HCT116 (cell line): ENCODE measurements around the gene SH3GL2. TPM values are rescaled to one million over a fixed set of nuclear protein-coding genes. Genes with fewer than 3 reads are reported as not detected.

ENCODE experiments used
- ATAC-seq: fragments of 200-7000 bp; cut with Tn5 transposase; 2 replicates; pipeline ENCODE4 v1.9.1; 2020; ENCODE audit warnings: mild to moderate bottlenecking, moderate library complexity
- BruUV-seq: library from RNA; stranded (reverse); fragments of 400-500 nt; replicated peaks from 2 replicates; lab custom pipeline; 2021; lab: Mats Ljungman, UMichigan
- CTCF ChIA-PET: fragments of 300-600 bp; sonication (Branson Sonifier 250); formaldehyde crosslinking; loops from one replicate; lab custom pipeline; 2021; ENCODE audit warnings: antibody characterized with exemption; lab: Charles Lee
- POLR2A ChIA-PET: fragments of 300-600, 350-600 bp; sonication (Branson Sonifier 250); formaldehyde crosslinking; loops from one replicate; lab custom pipeline; 2021; ENCODE audit warnings: antibody characterized with exemption; lab: Charles Lee
- RAD21 ChIA-PET, 2 experiments: fragments of 300-600 bp; sonication (Branson Sonifier 250); formaldehyde crosslinking; loops; one replicate each; lab custom pipeline; 2023; ENCODE audit warnings: low total read pairs in 2 of 2; ENCODE audit not compliant: uncharacterized antibody in 2 of 2, unreplicated experiment in 2 of 2, low non-redundant PET in 1 of 2; lab: Charles Lee
- DNase-seq: peaks from one replicate; pipeline ENCODE4 v3.0.0-alpha.2; 2010; ENCODE audit warnings: low read depth, low spot score
- H2AFZ ChIP-seq: fragments of 200-600 bp; shearing (Covaris generic), sonication (generic); 2 replicates; pipeline ENCODE4 v1.6.1; 2017; ENCODE audit warnings: low read depth, mixed run types, mixed read lengths, antibody characterized with exemption, low read length; ENCODE audit not compliant: poor library complexity, severe bottlenecking
- H3K27ac ChIP-seq: 2 replicates; pipeline ENCODE4 v1.5.1; 2012; ENCODE audit warnings: low read depth, low read length
- H3K27me3 ChIP-seq: fragments of 200-600 bp; sonication (generic); 2 replicates; pipeline ENCODE4 v1.6.1; 2016; ENCODE audit warnings: mixed run types, low read length, mixed read lengths; ENCODE audit not compliant: insufficient read depth
- H3K36me3 ChIP-seq, 2 experiments: fragments of 200-500 bp in 1 of 2; fragments of 200-600 bp in 1 of 2; sonication (Bioruptor generic) in 1 of 2; sonication (generic) in 1 of 2; 2 replicates each; pipeline versions ENCODE4 v1.5.1 to v1.6.1; 2014 to 2016; ENCODE audit warnings: low read length in 2 of 2, inconsistent platforms in 1 of 2, mixed read lengths in 1 of 2, mixed run types in 1 of 2; ENCODE audit not compliant: insufficient read depth in 2 of 2, control insufficient read depth in 1 of 2
- H3K4me1 ChIP-seq, 2 experiments: fragments of 200-600 bp in 1 of 2; sonication (generic) in 1 of 2; 2 replicates each; pipeline versions ENCODE4 v1.5.1 to v1.6.1; 2012 to 2017; ENCODE audit warnings: low read length in 2 of 2, inconsistent platforms in 1 of 2, mild to moderate bottlenecking in 1 of 2, mixed read lengths in 1 of 2, mixed run types in 1 of 2, moderate library complexity in 1 of 2; ENCODE audit not compliant: insufficient read depth in 2 of 2, control insufficient read depth in 1 of 2
- H3K4me2 ChIP-seq: fragments of 200-600 bp; sonication (generic); 2 replicates; pipeline ENCODE4 v1.6.1; 2017; ENCODE audit warnings: mixed run types, low read length, mixed read lengths
- H3K4me3 ChIP-seq, 2 experiments: fragments of 200-600 bp in 1 of 2; sonication (generic) in 1 of 2; replicated peaks in 1 of 2; 2 replicates each; pipeline ENCODE4 v1.5.1; 2011 to 2016; ENCODE audit warnings: low read length in 2 of 2, control low read depth in 1 of 2, low read depth in 1 of 2, mild to moderate bottlenecking in 1 of 2, mixed read lengths in 1 of 2, mixed run types in 1 of 2
- H3K79me2 ChIP-seq: fragments of 200-600 bp; sonication (generic); 2 replicates; pipeline ENCODE4 v1.6.1; 2017; ENCODE audit warnings: mild to moderate bottlenecking, mixed run types, low read length, moderate library complexity, mixed read lengths; ENCODE audit not compliant: insufficient read depth
- H3K9ac ChIP-seq: fragments of 200-600 bp; sonication (generic); 2 replicates; pipeline ENCODE4 v1.6.1; 2016; ENCODE audit warnings: low read length, mixed read lengths
- H3K9me2 ChIP-seq: fragments of 200-600 bp; sonication (generic), shearing (Covaris generic); 2 replicates; pipeline ENCODE4 v1.6.1; 2017; ENCODE audit warnings: mixed run types, mild to moderate bottlenecking, moderate library complexity; ENCODE audit not compliant: insufficient read depth
- H3K9me3 ChIP-seq, 2 experiments: fragments of 200-500 bp in 1 of 2; fragments of 200-600 bp in 1 of 2; sonication (Bioruptor generic) in 1 of 2; sonication (generic) in 1 of 2; 2 replicates each; pipeline ENCODE4 v1.6.1; 2014 to 2017; ENCODE audit warnings: low read length in 2 of 2, mixed read lengths in 2 of 2, inconsistent platforms in 1 of 2, low read depth in 1 of 2, mild to moderate bottlenecking in 1 of 2, mixed run types in 1 of 2, moderate library complexity in 1 of 2; ENCODE audit not compliant: control insufficient read depth in 1 of 2, insufficient read depth in 1 of 2
- H4K20me1 ChIP-seq: fragments of 200-600 bp; sonication (generic), shearing (Covaris generic); 2 replicates; pipeline ENCODE4 v1.6.1; 2017; ENCODE audit warnings: mixed run types, mild to moderate bottlenecking, moderate library complexity; ENCODE audit not compliant: insufficient read depth
- CBX3 ChIP-seq: IDR thresholded peaks from 2 replicates; pipeline ENCODE4 v1.6.1; 2012; ENCODE audit warnings: low read depth
- CEBPB ChIP-seq: IDR thresholded peaks from 2 replicates; pipeline ENCODE4 v1.6.1; 2012; ENCODE audit warnings: low read depth
- ELF1 ChIP-seq: IDR thresholded peaks from 2 replicates; pipeline ENCODE4 v1.6.1; 2012; ENCODE audit warnings: low read depth, borderline replicate concordance
- EZH2phosphoT487 ChIP-seq: fragments of 200-600 bp; IDR thresholded peaks from 2 replicates; pipeline ENCODE4 v1.6.1; 2018; ENCODE audit warnings: antibody characterized with exemption, borderline replicate concordance
- POLR2AphosphoS5 ChIP-seq: IDR thresholded peaks from 2 replicates; pipeline ENCODE4 v1.6.1; 2011; ENCODE audit warnings: mild to moderate bottlenecking, low read depth, low read length, moderate library complexity
- SIN3A ChIP-seq: IDR thresholded peaks from 2 replicates; pipeline ENCODE4 v1.6.1; 2012; ENCODE audit warnings: low read depth
- TCF7L2 ChIP-seq: IDR thresholded peaks from 2 replicates; pipeline ENCODE4 v1.7.0; 2011; ENCODE audit warnings: borderline replicate concordance, inconsistent platforms; ENCODE audit not compliant: insufficient read depth, insufficient read length; ENCODE audit errors: extremely low read depth
- ZFX ChIP-seq: fragments of 450-650 bp; IDR thresholded peaks from 2 replicates; pipeline ENCODE4 v1.6.1; 2017
- ZNF274 ChIP-seq: fragments of 200-500 bp; sonication (Bioruptor generic); IDR thresholded peaks from 2 replicates; pipeline ENCODE4 v1.6.1; 2014; ENCODE audit warnings: mild to moderate bottlenecking, low read depth, low read length, inconsistent platforms
- intact Hi-C: fragments of 100-400 bp; cut with micrococcal nuclease; formaldehyde crosslinking; loops from 2 replicates; pipeline ENCODE4 v1.10.0; 2022
- total RNA-seq: library from RNA; stranded (reverse); gene quantifications from one replicate; pipeline ENCODE4 v1.2.1, GENCODE V29; 2021; ENCODE audit not compliant: unreplicated experiment
- TF ChIP-seq, protein P1 (sequence below): IDR thresholded peaks from 2 replicates; pipeline ENCODE4 v1.6.1; 2011; ENCODE audit warnings: mild to moderate bottlenecking, low read length, moderate library complexity; ENCODE audit not compliant: insufficient replicate concordance; ENCODE audit errors: extremely low read depth
- TF ChIP-seq, protein P2 (sequence below): IDR thresholded peaks from 2 replicates; pipeline ENCODE4 v1.6.1; 2012; ENCODE audit warnings: low read depth
- TF ChIP-seq, protein P3 (sequence below), 3 experiments: fragments of 200-600 bp in 1 of 3; sonication (generic) in 1 of 3; IDR thresholded peaks in 2 of 3; conservative IDR thresholded peaks in 1 of 3; 2 replicates each; pipeline ENCODE4 v1.5.1; 2012 to 2017; ENCODE audit warnings: low read depth in 2 of 3, low read length in 2 of 3, antibody characterized with exemption in 1 of 3, borderline replicate concordance in 1 of 3, control low read depth in 1 of 3, mild to moderate bottlenecking in 1 of 3, mixed read lengths in 1 of 3, mixed run types in 1 of 3, moderate library complexity in 1 of 3; ENCODE audit not compliant: insufficient read depth in 1 of 3
- TF ChIP-seq, protein P4 (sequence below): IDR thresholded peaks from 2 replicates; pipeline ENCODE4 v1.6.1; 2012

The SH3GL2 gene
- total RNA-seq, 1 experiment from 2014 or later, result not detected

DNA sequence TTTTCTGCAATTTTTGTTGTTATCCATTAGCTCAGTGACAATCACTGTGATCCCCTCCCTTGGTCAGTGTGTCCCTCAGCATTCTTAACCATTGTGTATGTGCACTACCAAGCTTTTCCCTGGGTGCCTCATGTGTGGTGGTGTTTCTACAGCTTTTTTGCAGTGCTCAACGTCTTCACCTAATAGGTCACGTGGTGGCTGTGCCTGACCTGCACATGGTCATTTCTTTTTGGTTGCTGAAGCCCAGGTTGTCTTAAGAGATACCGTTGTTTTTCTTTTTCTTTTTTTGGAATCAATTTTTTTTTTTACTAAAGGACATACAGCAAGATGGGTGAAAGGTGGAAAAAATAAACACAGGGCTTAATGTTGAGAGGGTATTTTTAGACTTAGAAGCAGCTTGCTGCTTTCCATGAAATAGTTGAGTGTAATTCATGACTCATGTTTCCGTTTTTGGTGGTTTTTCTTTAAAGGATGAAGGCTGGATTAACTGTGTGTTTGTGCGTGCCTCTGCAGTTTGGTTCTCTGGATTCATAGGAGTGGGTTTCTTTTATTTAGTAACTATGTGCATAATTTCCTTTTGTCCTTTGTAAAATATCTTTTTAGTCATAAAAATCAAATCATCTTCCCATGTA, 22.2 kb downstream of the SH3GL2 start:
- POLR2A ChIA-PET, result no interaction called here
- Histone ChIP-seq H3K9me2 (no peaks in the 10 kb centered on the region), H2AFZ (no peak overlapping the region), H3K36me3 (no peaks in the 10 kb centered on the region), H3K9ac (no peak overlapping the region), H3K4me1 (no peaks in the 10 kb centered on the region), H3K4me2 (no peak overlapping the region), H4K20me1 (no peaks in the 10 kb centered on the region), H3K27ac (no peak overlapping the region), H3K27me3 (0 out of 2 replicates have a peak, but pooled peaks cover 5% of the 10 kb centered on the region), H3K9me3 (no peaks in the 10 kb centered on the region), H3K79me2 (no peaks in the 10 kb centered on the region), H3K4me3 (no peak overlapping the region)
- RAD21 ChIA-PET, result no interaction called here
- intact Hi-C loops, result no loop called here
- no peak for TF ChIP-seq ELF1
- no peak for TF ChIP-seq EZH2phosphoT487
- TF ChIP-seq ZNF274, result no peak
- no peak for TF ChIP-seq TCF7L2
- TF ChIP-seq, protein P1, sequence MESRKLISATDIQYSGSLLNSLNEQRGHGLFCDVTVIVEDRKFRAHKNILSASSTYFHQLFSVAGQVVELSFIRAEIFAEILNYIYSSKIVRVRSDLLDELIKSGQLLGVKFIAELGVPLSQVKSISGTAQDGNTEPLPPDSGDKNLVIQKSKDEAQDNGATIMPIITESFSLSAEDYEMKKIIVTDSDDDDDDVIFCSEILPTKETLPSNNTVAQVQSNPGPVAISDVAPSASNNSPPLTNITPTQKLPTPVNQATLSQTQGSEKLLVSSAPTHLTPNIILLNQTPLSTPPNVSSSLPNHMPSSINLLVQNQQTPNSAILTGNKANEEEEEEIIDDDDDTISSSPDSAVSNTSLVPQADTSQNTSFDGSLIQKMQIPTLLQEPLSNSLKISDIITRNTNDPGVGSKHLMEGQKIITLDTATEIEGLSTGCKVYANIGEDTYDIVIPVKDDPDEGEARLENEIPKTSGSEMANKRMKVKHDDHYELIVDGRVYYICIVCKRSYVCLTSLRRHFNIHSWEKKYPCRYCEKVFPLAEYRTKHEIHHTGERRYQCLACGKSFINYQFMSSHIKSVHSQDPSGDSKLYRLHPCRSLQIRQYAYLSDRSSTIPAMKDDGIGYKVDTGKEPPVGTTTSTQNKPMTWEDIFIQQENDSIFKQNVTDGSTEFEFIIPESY, result no peak
- TF ChIP-seq POLR2AphosphoS5, result no peak
- TF ChIP-seq, protein P2, sequence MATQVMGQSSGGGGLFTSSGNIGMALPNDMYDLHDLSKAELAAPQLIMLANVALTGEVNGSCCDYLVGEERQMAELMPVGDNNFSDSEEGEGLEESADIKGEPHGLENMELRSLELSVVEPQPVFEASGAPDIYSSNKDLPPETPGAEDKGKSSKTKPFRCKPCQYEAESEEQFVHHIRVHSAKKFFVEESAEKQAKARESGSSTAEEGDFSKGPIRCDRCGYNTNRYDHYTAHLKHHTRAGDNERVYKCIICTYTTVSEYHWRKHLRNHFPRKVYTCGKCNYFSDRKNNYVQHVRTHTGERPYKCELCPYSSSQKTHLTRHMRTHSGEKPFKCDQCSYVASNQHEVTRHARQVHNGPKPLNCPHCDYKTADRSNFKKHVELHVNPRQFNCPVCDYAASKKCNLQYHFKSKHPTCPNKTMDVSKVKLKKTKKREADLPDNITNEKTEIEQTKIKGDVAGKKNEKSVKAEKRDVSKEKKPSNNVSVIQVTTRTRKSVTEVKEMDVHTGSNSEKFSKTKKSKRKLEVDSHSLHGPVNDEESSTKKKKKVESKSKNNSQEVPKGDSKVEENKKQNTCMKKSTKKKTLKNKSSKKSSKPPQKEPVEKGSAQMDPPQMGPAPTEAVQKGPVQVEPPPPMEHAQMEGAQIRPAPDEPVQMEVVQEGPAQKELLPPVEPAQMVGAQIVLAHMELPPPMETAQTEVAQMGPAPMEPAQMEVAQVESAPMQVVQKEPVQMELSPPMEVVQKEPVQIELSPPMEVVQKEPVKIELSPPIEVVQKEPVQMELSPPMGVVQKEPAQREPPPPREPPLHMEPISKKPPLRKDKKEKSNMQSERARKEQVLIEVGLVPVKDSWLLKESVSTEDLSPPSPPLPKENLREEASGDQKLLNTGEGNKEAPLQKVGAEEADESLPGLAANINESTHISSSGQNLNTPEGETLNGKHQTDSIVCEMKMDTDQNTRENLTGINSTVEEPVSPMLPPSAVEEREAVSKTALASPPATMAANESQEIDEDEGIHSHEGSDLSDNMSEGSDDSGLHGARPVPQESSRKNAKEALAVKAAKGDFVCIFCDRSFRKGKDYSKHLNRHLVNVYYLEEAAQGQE, result no peak
- TF ChIP-seq SIN3A, result no peak
- TF ChIP-seq CEBPB, result no peak
- no peak for TF ChIP-seq ZFX
- TF ChIP-seq, protein P3, sequence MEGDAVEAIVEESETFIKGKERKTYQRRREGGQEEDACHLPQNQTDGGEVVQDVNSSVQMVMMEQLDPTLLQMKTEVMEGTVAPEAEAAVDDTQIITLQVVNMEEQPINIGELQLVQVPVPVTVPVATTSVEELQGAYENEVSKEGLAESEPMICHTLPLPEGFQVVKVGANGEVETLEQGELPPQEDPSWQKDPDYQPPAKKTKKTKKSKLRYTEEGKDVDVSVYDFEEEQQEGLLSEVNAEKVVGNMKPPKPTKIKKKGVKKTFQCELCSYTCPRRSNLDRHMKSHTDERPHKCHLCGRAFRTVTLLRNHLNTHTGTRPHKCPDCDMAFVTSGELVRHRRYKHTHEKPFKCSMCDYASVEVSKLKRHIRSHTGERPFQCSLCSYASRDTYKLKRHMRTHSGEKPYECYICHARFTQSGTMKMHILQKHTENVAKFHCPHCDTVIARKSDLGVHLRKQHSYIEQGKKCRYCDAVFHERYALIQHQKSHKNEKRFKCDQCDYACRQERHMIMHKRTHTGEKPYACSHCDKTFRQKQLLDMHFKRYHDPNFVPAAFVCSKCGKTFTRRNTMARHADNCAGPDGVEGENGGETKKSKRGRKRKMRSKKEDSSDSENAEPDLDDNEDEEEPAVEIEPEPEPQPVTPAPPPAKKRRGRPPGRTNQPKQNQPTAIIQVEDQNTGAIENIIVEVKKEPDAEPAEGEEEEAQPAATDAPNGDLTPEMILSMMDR (IDR thresholded peaks at IDR 0.05 in 2 of 3, conservative IDR thresholded peaks at IDR 0.05 in 1 of 3; ENCODE audit: borderline replicate concordance in 1 of 3, insufficient read depth in 1 of 3, low read depth in 2 of 3, low read length in 2 of 3), result no peak
- TF ChIP-seq, protein P4, sequence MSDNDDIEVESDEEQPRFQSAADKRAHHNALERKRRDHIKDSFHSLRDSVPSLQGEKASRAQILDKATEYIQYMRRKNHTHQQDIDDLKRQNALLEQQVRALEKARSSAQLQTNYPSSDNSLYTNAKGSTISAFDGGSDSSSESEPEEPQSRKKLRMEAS, result no peak
- TF ChIP-seq CBX3, result no peak
- CTCF ChIA-PET, result no interaction called here
- BruUV-seq, result no TSS peak
- ATAC-seq, result no peak
- DNase-seq, result no peak
